SK-N-SH treated with all-trans-retinoic acid at 6 μM for 48 hours (cell line): ENCODE measurements around the gene TCP11L2.

Source experiments
- ATAC-seq: fragments of 200-7000 bp; cut with Tn5 transposase; 3 replicates; pipeline ENCODE4 v1.9.1; 2020; ENCODE audit warnings: mild to moderate bottlenecking, moderate library complexity
- ARNTL ChIP-seq: fragments of 450-650 bp; formaldehyde crosslinking; IDR thresholded peaks from 2 replicates; pipeline ENCODE4 v1.5.0; 2020; ENCODE audit warnings: low read depth, mild to moderate bottlenecking, moderate library complexity, borderline replicate concordance
- BACH2 ChIP-seq: fragments of 250-450 bp; sonication (Bioruptor Pico); IDR thresholded peaks from 2 replicates; pipeline ENCODE4 v1.9.0; 2021; ENCODE audit warnings: mild to moderate bottlenecking, borderline replicate concordance
- CSDC2 ChIP-seq: fragments of 250-450 bp; sonication (Bioruptor Pico); IDR thresholded peaks from 2 replicates; pipeline ENCODE4 v1.5.0; 2020; ENCODE audit warnings: mild to moderate bottlenecking, moderate library complexity
- ISL1 ChIP-seq: fragments of 250-450 bp; sonication (Bioruptor Pico); IDR thresholded peaks from 2 replicates; pipeline ENCODE4 v2.1.2; 2022; ENCODE audit warnings: mild to moderate bottlenecking, moderate library complexity
- PPARA ChIP-seq: fragments of 250-450 bp; sonication (Bioruptor Pico); IDR thresholded peaks from 2 replicates; pipeline ENCODE4 v1.5.0; 2020; ENCODE audit warnings: mild to moderate bottlenecking, borderline replicate concordance
- RARB ChIP-seq: fragments of 250-450 bp; sonication (Bioruptor Pico); IDR thresholded peaks from 2 replicates; pipeline ENCODE4 v1.8.0; 2021; ENCODE audit warnings: mild to moderate bottlenecking, moderate library complexity
- SNAI2 ChIP-seq: fragments of 250-450 bp; sonication (Bioruptor Pico); IDR thresholded peaks from 2 replicates; pipeline ENCODE4 v1.5.0; 2020; ENCODE audit warnings: mild to moderate bottlenecking, moderate library complexity
- TCF4 ChIP-seq: fragments of 250-450 bp; sonication (Bioruptor Pico); IDR thresholded peaks from 2 replicates; pipeline ENCODE4 v1.8.0; 2021; ENCODE audit warnings: mild to moderate bottlenecking, moderate library complexity, borderline replicate concordance
- TOX ChIP-seq: fragments of 250-450 bp; sonication (Bioruptor Pico); IDR thresholded peaks from 2 replicates; pipeline ENCODE4 v1.8.0; 2021; ENCODE audit warnings: mild to moderate bottlenecking, moderate library complexity, borderline replicate concordance
- ZC3H10 ChIP-seq: fragments of 250-450 bp; sonication (Bioruptor Pico); IDR thresholded peaks from 2 replicates; pipeline ENCODE4 v1.5.1; 2021; ENCODE audit warnings: mild to moderate bottlenecking, moderate library complexity
- ZNF565 ChIP-seq: fragments of 450-650 bp; formaldehyde crosslinking; conservative IDR thresholded peaks from 2 replicates; pipeline ENCODE4 v1.5.0; 2020; ENCODE audit warnings: low read depth, mild to moderate bottlenecking, moderate library complexity
- ZNF70 ChIP-seq: fragments of 450-650 bp; formaldehyde crosslinking; IDR thresholded peaks from 2 replicates; pipeline ENCODE4 v1.5.0; 2020; ENCODE audit warnings: mild to moderate bottlenecking, moderate library complexity
- ZNF8 ChIP-seq: fragments of 450-650 bp; formaldehyde crosslinking; IDR thresholded peaks from 2 replicates; pipeline ENCODE4 v1.5.0; 2020; ENCODE audit warnings: mild to moderate bottlenecking, moderate library complexity
- TF ChIP-seq, protein P1 (sequence below): fragments of 250-450 bp; sonication (Bioruptor Pico); IDR thresholded peaks from 2 replicates; pipeline ENCODE4 v1.8.0; 2020; ENCODE audit warnings: mild to moderate bottlenecking, moderate library complexity, borderline replicate concordance
- TF ChIP-seq, protein P2 (sequence below): fragments of 250-450 bp; sonication (Bioruptor Pico); IDR thresholded peaks from 2 replicates; pipeline ENCODE4 v1.5.1; 2020; ENCODE audit warnings: low read depth, mild to moderate bottlenecking, moderate library complexity
- TF ChIP-seq, protein P3 (sequence below): fragments of 250-450 bp; sonication (Bioruptor Pico); IDR thresholded peaks from 2 replicates; pipeline ENCODE4 v1.5.0; 2020; ENCODE audit warnings: mild to moderate bottlenecking, moderate library complexity
- TF ChIP-seq, protein P4 (sequence below): fragments of 250-450 bp; sonication (Bioruptor Pico); IDR thresholded peaks from 2 replicates; pipeline ENCODE4 v1.5.1; 2021; ENCODE audit warnings: mild to moderate bottlenecking, moderate library complexity

TCP11L2 gene

DNA sequence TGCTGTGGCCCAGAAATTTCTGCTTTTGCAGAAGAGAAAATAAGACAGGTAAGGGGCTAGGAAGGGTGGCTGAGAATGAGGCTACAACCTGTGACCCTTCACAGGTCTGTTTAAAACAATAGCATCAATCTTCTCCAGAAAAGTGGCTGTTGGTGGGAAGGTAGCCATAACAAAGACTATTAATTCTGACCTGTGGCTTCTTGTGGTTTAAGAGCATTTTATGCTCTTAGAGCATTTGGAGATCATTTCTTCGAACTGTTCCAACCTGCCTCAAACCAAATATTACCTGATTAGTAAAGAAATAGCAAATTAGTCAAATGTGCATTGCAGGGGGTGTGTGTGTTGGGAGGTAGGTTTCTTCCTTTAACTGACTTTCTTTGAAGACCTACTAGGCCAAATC lies 15.2 kb upstream of the TCP11L2 start:
- no peak for TF ChIP-seq PPARA (CRISPR knock-in tag)
- TF ChIP-seq, protein P1, sequence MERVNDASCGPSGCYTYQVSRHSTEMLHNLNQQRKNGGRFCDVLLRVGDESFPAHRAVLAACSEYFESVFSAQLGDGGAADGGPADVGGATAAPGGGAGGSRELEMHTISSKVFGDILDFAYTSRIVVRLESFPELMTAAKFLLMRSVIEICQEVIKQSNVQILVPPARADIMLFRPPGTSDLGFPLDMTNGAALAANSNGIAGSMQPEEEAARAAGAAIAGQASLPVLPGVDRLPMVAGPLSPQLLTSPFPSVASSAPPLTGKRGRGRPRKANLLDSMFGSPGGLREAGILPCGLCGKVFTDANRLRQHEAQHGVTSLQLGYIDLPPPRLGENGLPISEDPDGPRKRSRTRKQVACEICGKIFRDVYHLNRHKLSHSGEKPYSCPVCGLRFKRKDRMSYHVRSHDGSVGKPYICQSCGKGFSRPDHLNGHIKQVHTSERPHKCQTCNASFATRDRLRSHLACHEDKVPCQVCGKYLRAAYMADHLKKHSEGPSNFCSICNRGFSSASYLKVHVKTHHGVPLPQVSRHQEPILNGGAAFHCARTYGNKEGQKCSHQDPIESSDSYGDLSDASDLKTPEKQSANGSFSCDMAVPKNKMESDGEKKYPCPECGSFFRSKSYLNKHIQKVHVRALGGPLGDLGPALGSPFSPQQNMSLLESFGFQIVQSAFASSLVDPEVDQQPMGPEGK (CRISPR knock-in tag), result no peak
- no peak for TF ChIP-seq CSDC2 (CRISPR knock-in tag)
- ATAC-seq, result no peak

DNA sequence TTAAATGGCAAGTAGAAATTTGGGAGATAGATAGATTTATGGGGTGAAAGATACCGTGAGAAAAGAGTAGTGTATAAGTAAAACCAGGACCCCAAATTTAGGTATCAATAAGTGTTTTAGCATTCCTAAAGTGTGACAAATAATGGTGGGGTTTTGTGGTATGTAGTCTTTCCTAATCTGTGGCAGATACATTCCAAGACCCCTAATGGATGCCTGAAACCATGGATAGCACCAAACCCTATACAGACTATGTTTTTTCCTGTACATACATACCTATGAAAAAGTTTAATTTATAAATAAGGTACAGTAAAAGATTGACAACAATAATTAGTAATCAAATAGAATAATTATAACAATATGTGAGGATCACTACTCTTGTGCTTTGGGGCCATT lies 14.4 kb upstream of the TCP11L2 start:
- TF ChIP-seq PPARA (CRISPR knock-in tag), result no peak
- TF ChIP-seq ARNTL (CRISPR knock-in tag), result no peak
- ATAC-seq, result no peak

DNA sequence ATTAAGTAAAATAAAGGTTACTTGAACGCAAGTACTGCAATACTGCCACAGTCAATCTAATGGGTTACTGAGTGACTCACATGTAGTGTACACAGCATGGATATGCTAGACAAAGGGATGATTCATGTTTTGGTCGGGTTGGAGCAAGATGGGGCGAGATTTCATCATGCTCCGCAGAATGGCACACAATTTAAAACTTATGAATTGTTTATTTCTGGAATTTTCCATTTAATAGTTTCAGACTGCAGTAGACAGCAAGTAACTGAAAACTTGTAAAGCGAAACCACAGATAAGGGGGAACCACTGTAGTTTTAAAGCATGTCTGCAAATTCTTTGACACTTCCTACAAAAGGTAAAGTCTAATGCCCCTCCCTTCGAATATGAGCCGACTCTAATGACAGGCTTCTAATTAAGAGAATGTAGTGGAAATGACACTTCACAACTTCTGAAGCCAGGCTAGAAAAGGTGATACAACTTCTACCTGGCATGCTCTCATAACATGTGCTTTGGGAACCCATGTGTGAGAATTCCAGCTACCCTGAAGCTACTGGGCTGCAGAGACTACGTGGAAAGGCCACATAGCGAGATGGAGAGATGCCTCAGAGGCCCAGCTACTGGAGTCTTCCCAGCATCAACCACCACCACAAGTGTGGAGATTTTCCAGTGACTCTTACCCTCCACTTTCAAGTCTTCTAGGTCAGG lies 13.9 kb upstream of the TCP11L2 start:
- peak; percentile 93 for ATAC-seq
- TF ChIP-seq PPARA (CRISPR knock-in tag), result no peak
- no peak for TF ChIP-seq ZNF70 (CRISPR knock-in tag)
- TF ChIP-seq RARB, result no peak
- no peak for TF ChIP-seq ZNF565

DNA sequence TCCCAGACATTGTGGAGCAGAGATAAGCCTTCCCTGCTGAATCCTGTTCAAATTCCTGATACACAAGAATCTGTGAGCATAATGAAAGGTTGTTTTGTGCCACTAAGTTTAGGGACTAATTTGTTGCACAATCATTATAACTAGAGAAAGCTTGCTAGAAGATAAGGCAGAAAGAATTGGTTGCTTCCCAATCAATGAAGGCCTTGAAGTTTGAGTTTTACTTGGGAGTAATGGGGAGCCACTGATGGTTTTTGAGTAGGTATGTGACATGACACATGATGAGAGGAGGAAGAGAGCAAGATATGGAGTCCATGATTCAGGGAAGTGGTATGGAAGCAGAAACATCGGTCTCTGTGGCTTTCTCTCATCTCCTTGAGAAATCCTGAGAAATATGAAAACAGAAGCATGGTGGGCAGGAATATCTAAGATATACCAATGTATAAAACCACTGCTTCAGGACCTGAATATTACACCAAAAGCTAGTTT lies 13.3 kb upstream of the TCP11L2 start:
- no peak for ATAC-seq
- TF ChIP-seq, protein P2, sequence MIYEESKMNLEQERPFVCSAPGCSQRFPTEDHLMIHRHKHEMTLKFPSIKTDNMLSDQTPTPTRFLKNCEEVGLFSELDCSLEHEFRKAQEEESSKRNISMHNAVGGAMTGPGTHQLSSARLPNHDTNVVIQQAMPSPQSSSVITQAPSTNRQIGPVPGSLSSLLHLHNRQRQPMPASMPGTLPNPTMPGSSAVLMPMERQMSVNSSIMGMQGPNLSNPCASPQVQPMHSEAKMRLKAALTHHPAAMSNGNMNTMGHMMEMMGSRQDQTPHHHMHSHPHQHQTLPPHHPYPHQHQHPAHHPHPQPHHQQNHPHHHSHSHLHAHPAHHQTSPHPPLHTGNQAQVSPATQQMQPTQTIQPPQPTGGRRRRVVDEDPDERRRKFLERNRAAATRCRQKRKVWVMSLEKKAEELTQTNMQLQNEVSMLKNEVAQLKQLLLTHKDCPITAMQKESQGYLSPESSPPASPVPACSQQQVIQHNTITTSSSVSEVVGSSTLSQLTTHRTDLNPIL, result no peak
- TF ChIP-seq, protein P3, sequence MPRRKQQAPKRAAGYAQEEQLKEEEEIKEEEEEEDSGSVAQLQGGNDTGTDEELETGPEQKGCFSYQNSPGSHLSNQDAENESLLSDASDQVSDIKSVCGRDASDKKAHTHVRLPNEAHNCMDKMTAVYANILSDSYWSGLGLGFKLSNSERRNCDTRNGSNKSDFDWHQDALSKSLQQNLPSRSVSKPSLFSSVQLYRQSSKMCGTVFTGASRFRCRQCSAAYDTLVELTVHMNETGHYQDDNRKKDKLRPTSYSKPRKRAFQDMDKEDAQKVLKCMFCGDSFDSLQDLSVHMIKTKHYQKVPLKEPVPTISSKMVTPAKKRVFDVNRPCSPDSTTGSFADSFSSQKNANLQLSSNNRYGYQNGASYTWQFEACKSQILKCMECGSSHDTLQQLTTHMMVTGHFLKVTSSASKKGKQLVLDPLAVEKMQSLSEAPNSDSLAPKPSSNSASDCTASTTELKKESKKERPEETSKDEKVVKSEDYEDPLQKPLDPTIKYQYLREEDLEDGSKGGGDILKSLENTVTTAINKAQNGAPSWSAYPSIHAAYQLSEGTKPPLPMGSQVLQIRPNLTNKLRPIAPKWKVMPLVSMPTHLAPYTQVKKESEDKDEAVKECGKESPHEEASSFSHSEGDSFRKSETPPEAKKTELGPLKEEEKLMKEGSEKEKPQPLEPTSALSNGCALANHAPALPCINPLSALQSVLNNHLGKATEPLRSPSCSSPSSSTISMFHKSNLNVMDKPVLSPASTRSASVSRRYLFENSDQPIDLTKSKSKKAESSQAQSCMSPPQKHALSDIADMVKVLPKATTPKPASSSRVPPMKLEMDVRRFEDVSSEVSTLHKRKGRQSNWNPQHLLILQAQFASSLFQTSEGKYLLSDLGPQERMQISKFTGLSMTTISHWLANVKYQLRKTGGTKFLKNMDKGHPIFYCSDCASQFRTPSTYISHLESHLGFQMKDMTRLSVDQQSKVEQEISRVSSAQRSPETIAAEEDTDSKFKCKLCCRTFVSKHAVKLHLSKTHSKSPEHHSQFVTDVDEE (CRISPR knock-in tag), result no peak
- TF ChIP-seq TCF4 (CRISPR knock-in tag), result no peak
- no peak for TF ChIP-seq CSDC2 (CRISPR knock-in tag)
- TF ChIP-seq ZC3H10 (CRISPR knock-in tag), result no peak
- TF ChIP-seq ZNF8 (CRISPR knock-in tag), result no peak
- no peak for TF ChIP-seq ISL1 (CRISPR knock-in tag)
- TF ChIP-seq ARNTL (CRISPR knock-in tag), result no peak

DNA sequence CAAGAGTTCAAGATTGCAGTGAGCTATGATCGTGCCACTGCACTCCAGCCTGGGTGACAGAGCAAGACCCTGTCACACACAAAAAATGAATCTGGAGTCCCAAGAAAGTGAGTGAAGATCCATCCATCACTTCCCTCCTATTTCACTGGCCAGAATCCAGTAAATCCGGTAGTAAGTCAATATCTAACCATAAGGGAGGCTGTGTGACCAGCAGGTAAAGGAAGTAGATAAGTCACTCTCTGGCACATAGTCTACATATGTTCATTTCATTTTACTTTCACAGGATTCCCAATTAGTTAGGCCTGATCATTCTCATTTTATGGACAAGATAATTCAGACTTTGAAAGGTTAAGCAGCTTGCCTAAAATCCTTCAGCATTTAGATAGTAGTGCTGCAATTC lies 11.9 kb upstream of the TCP11L2 start:
- ATAC-seq, result no peak
- TF ChIP-seq TOX (no peak), SNAI2 (CRISPR knock-in tag) (no peak), ISL1 (CRISPR knock-in tag) (no peak), BACH2 (CRISPR knock-in tag) (no peak), PPARA (CRISPR knock-in tag) (no peak)
- TF ChIP-seq, protein P4, sequence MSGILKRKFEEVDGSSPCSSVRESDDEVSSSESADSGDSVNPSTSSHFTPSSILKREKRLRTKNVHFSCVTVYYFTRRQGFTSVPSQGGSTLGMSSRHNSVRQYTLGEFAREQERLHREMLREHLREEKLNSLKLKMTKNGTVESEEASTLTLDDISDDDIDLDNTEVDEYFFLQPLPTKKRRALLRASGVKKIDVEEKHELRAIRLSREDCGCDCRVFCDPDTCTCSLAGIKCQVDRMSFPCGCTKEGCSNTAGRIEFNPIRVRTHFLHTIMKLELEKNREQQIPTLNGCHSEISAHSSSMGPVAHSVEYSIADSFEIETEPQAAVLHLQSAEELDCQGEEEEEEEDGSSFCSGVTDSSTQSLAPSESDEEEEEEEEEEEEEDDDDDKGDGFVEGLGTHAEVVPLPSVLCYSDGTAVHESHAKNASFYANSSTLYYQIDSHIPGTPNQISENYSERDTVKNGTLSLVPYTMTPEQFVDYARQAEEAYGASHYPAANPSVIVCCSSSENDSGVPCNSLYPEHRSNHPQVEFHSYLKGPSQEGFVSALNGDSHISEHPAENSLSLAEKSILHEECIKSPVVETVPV (CRISPR knock-in tag), result no peak
- TF ChIP-seq, protein P2, result no peak
- TF ChIP-seq, protein P1 (CRISPR knock-in tag), result no peak
- TF ChIP-seq, all 23 proteins: peak for 0
